ENCODE results near the gene MYRIP.

DNA sequence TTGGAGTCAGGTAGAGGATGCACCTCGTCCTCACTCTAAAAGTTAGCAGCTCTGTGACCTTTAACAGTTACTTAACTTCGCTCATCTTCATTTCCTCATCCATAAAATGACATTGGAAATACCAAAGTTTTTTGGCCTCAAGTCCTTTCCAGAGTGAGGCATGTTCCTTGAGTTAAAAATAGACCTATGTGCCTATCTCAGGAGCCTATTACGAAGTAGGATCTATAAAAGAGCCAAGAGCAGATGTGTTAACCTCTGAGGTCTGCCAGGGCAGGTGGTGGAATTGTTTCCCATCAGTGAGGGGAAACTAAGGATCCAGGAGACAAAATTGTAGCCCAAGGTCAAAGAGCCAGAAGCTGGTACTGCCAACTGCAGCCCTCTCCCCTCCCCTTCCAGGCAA, 379.7 kb downstream of the MYRIP start:
- no peak for TF ChIP-seq POLR2A (IDR thresholded peaks at IDR 0.05; ENCODE audit: low read depth, low read length)
- TF ChIP-seq TAF1 (IDR thresholded peaks at IDR 0.05; ENCODE audit: borderline replicate concordance, low read depth, low read length), result no peak

All from GM12892 (cell line).